GM19397 (cell line): ENCODE results near the gene EZR.

ENCODE experiments used
- ATAC-seq: cut with Tn5 transposase; IDR thresholded peaks from one replicate; pipeline ENCODE4 v1.9.1; 2021; ENCODE audit warnings: mild to moderate bottlenecking, moderate library complexity; ENCODE audit not compliant: unreplicated experiment

The EZR gene

DNA sequence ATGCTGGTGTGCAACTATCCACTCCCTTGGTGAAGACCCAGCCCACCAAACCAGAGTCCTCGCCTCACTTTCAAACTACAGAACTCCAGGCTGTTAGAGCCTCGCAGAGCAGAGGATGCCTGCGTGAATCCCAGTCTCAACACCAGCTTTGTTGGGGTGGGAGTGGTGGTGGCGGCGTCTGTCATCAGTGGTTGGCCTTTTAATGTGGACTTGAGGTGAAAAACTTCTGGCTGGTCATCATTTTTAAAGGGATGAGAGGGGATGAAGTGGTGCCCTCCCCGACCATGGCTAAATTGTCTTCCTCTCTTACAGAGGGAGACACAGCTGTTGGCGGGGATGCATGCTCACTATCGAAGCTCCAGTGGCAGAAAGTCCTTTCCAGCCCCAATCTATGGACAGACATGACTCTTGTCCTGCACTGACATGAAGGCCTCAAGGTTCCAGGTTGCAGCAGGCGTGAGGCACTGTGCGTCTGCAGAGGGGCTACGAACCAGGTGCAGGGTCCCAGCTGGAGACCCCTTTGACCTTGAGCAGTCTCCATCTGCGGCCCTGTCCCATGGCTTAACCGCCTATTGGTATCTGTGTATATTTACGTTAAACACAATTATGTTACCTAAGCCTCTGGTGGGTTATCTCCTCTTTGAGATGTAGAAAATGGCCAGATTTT is 54.9 kb downstream of the EZR start:
- no peak for ATAC-seq

DNA sequence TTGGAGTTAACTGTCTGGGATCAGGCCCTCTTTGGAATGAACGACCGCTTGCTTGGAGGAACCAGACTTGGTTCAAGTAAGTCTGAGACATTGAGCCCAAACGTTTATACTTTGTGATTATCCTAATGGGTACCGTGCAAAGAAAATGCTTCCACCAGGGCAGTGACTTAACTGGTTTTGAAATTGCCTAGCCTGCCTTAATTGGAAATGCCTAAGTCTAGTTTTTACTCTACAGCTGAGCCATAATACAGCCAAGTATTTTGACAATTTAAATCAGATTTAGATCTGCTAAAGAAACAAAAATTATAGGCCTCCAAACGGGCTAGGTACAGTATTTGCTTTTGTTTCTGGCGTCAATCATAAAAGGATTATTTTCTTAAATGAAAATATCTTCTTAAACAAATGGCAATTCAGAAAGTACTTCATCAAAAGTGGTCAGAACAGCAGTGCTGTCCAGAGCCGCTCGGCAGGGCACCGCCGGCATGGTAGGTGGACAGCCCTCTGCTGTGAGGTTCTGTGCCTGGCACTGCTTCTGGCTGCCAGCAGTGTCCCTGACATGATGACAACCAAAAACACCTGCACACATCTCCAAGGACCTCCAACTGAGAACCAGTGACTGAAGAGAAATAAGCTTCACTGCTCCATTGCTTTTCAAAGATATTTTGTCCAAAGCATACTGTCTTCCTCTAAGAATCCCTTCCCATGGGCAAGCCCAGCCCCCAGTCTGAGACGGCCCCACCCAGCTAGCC is 55.6 kb downstream of the EZR start:
- no peak for ATAC-seq

GRCh38 chr6:158762787-158763433 is 56.3 kb downstream of the EZR start:
- no peak for ATAC-seq

DNA sequence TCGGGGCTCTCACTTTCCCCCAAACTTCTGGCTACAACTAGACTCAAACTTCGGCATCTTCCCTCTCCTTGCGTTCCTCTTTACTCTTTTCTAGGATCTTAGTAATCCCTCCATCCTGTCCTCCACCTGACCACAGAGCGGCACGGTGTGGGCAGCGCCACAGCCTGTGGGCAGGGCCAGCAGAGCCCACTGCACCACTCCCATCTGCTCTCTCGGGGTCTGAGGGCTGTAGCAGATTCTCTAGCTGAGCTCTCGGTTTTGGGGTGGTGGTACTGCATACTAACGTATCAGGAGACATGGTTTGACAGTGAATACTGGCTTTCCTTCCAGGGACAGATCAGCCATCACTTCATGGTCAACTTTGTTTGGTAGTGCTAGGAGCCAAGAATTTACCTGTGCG is 57.4 kb downstream of the EZR start:
- no peak for ATAC-seq

GRCh38 chr6:158760618-158761250 is 58.4 kb downstream of the EZR start:
- ATAC-seq, result no peak

GRCh38 chr6:158759966-158760617 is 59.1 kb downstream of the EZR start:
- ATAC-seq, result no peak

DNA sequence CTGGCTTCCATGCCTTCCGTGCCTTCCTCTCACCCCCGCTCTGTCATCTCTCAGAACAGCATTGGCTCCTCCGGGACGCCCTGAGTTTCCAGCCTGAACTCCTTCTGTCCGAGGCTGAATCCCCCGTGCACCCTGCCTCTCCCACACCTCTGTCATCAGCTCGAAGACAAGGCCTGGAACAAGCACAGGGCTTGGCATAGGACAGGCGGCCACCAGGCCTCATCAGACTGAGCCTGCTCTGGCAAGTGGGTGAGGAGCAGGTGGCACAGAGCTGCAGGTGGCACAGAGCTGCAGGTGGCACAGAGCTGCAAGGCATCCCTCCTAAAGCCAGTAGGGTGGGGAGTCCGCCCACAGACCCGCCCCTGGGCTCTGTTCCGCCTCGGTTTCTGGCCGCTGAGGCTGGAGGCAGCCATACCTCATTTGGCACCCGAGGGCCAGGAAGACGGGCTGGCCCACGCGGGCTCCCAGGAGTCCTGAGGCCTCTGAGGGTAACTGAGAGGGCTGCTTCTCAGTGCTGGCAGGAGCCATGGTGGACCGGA is 60.2 kb downstream of the EZR start:
- no peak for ATAC-seq

DNA sequence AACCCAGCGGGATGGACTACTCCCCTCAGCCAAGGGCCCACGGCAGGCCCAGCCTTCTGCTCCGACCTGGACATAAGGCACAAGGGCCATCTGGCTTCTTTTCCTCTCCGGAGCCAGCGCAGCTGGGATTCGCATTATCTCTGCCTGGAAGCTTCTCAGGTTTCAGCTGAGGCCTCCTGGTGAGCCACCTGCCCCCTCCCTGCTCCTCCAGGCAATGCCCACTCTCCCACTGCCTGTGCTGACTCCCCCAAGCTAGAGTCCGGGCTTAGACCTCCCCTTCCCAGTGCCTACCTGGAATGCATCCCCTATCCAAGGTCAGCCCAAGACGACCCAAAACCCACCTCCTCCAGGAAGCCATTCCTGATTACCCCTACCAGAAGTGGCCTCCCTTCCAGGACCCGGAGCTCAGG is 60.7 kb downstream of the EZR start:
- no peak for ATAC-seq

DNA sequence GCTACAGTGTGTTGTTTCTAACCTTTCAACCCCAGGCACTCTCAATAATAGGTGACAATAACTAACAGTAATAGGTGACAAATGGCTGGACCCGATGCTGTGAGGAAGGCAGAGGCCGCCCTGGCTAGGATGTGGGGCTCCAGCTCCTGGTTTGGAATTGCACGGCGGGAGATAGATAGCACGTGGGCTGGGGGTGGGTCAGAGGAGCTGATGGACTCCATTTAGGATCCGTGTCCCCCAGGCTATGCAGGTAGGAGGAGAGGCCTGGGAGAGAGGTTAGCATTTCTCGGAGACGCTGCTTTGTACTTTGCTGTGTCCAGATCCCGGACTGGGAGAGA is 61.4 kb downstream of the EZR start:
- ATAC-seq, result no peak

- no peak for ATAC-seq
Observed at GRCh38 chr6:158756977-158757752, 62.0 kb downstream of the EZR start.

DNA sequence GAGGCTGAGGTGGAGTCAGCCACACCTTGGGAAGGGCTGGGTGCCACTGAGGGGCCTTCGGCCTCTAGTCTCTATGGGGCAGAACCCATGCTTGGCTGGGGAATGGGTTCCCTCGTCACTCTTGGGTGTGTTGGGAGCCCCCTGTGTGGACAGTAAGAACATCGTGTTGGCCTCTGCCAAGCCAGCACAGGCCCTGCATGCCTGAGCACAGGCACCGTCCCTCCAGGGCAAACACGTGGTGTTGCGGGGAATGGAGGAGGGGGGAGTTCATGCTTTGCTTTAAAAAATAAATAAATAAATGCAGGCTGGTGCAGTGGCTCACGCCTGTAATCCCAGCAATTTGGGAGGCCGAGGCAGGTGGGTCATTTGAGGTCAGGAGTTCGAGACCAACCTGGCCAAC is 63.0 kb downstream of the EZR start:
- no peak for ATAC-seq

GRCh38 chr6:158755636-158756035 is 63.5 kb downstream of the EZR start:
- no peak for ATAC-seq

DNA sequence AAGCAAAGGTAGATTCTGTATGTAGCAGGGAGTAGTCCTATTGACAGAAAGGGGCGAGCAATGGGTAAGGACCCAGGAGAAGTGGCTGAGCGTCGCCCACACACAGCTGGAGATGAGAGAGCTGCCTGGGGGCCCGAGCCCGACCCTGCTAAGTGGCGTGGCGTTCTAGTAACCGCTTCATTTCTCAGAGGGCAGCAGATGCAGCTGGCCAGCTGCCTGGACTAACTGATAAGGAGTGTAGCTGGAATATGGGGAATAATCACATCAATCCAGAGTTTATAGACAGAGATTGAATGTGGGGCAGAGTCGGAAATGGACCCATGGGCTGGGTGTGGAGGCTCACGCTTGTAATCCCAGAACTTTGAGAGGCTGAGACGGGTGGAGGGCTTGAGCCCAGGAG is 64.4 kb downstream of the EZR start:
- ATAC-seq, result no peak

- no peak for ATAC-seq
Observed at GRCh38 chr6:158753811-158754210, 65.4 kb downstream of the EZR start.

- no peak for ATAC-seq
Observed at GRCh38 chr6:158752613-158753012, 66.6 kb downstream of the EZR start.

DNA sequence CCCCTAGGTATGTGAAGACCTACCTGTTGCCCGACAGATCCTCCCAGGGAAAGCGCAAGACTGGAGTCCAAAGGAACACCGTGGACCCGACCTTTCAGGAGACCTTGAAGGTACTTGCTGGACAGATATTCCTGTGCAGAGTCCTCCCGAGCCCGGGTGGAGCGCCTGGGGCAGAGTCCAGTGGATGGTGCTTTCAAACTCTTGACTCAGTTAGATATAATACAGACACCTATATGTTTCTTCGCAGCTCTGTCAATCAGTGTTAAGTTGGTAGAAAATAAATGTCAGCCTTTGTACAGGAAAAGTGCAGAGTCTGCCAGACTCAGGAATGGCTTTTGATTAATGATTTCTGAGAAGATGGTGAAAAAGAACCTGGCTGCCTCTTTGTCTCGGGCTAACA is 67.2 kb downstream of the EZR start:
- ATAC-seq, result no peak

GRCh38 chr6:158751224-158751623 is 67.9 kb downstream of the EZR start:
- no peak for ATAC-seq

- ATAC-seq, result no peak
Observed at GRCh38 chr6:158744986-158745430, 74.2 kb downstream of the EZR start.

DNA sequence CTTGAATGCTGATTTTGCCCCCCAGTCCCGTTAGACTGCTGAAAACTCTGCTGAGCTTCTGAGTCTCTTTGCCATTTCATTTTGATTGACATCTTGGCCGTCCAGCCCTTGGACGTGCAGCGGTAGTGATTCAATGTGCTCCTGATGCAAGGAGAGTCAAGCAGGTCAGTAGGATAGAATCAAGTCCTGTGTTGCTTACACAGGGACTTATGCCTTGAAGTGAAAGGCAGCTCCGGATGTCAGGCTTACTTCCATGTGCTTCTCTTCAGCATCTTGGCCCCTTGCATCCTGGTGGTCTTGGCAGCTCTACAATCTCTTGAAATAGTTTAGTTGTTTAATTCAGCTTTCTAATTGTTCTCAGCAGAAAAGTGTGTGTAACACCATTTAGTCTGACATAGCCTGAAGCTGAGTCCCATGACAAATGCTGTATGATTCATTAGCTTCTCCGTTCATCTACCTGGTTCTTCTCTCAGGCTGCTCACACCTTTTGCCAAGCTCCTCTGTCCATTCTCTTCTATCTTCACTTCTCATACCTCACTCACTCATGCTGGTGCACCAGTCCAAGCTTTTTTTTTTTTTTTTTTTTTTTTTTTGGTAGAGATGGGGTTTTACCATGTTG is 76.0 kb downstream of the EZR start:
- ATAC-seq, result no peak

- ATAC-seq, result no peak
Observed at GRCh38 chr6:158739673-158740072, 79.5 kb downstream of the EZR start.
